HepG2 (cell line): ENCODE data around the gene GRIP2. TPM values are rescaled to one million over a fixed set of nuclear protein-coding genes. Genes with fewer than 3 reads are reported as not detected.

Experiments
- ATAC-seq: fragments of 200-7000 bp; cut with Tn5 transposase; 3 replicates; pipeline ENCODE4 v1.9.1; 2020; ENCODE audit warnings: mild to moderate bottlenecking, moderate library complexity
- BruUV-seq: library from RNA; stranded (reverse); fragments of 400-500 nt; replicated peaks from 2 replicates; lab custom pipeline; 2021; lab: Mats Ljungman, UMichigan
- CTCF ChIA-PET: fragments of 300-600 bp; formaldehyde crosslinking; extraction: SDS; loops from one replicate; lab custom pipeline; 2021; ENCODE audit warnings: low total read pairs, inconsistent platforms, low intra/inter-chr PET ratio; lab: Yijun Ruan, JAX
- POLR2A ChIA-PET: fragments of 350-600 bp; sonication (Branson Sonifier 250); formaldehyde crosslinking; loops from one replicate; lab custom pipeline; 2020; ENCODE audit warnings: antibody characterized with exemption, inconsistent platforms; lab: Yijun Ruan, JAX
- DNase-seq: peaks from one replicate; pipeline ENCODE4 v3.0.0-alpha.2; 2015; ENCODE audit warnings: low spot score
- FAIRE-seq: peaks from 3 replicates; lab custom pipeline; 2011; peaks lifted over from hg19 to GRCh38; lab: Jason Lieb, UNC
- H2AFZ ChIP-seq: one replicate; pipeline ENCODE4 v1.6.1; 2011; ENCODE audit warnings: low read length, inconsistent platforms
- H3K27ac ChIP-seq: fragments of 300-600 bp; 3 replicates; pipeline ENCODE4 v1.8.0; 2011; ENCODE audit warnings: mixed run types, mild to moderate bottlenecking, mixed read lengths, low read length, inconsistent platforms; ENCODE audit not compliant: insufficient read depth; ENCODE audit errors: extremely low read length
- H3K27me3 ChIP-seq, 2 experiments: fragments of 200-600 bp in 1 of 2; 2 replicates in 1 of 2; 3 replicates in 1 of 2; pipeline versions ENCODE4 v1.6.0 to v1.8.0; 2011; ENCODE audit warnings: low read length in 2 of 2, mild to moderate bottlenecking in 2 of 2, moderate library complexity in 2 of 2, inconsistent platforms in 1 of 2; ENCODE audit not compliant: insufficient read depth in 2 of 2, control insufficient read depth in 1 of 2
- H3K36me3 ChIP-seq, 2 experiments: fragments of 200-600 bp in 1 of 2; replicated peaks in 1 of 2; 2 replicates in 1 of 2; 3 replicates in 1 of 2; pipeline versions ENCODE4 v1.5.1 to v1.8.0; 2011; ENCODE audit warnings: low read length in 2 of 2, inconsistent platforms in 1 of 2; ENCODE audit not compliant: insufficient read depth in 2 of 2, control insufficient read depth in 1 of 2
- H3K4me1 ChIP-seq: 2 replicates; pipeline ENCODE4 v1.5.1; 2012; ENCODE audit warnings: low read length, inconsistent platforms; ENCODE audit not compliant: insufficient read depth
- H3K4me2 ChIP-seq: 2 replicates; pipeline ENCODE4 v1.6.0; 2011; ENCODE audit warnings: low read depth, low read length, inconsistent platforms
- H3K4me3 ChIP-seq, 3 experiments: fragments of 200-600 bp in 1 of 3; sonication (generic), shearing (Covaris generic) in 1 of 3; replicated peaks in 1 of 3; 2 replicates each; pipeline ENCODE4 v1.5.1; 2011 to 2016; ENCODE audit warnings: low read length in 3 of 3, inconsistent platforms in 2 of 3, low read depth in 2 of 3, mild to moderate bottlenecking in 2 of 3, control low read depth in 1 of 3, mixed read lengths in 1 of 3; ENCODE audit not compliant: insufficient read depth in 1 of 3
- H3K79me2 ChIP-seq: one replicate; pipeline ENCODE4 v1.6.1; 2011; ENCODE audit warnings: low read length, inconsistent platforms; ENCODE audit not compliant: insufficient read depth
- H3K9ac ChIP-seq: 2 replicates; pipeline ENCODE4 v1.6.0; 2011; ENCODE audit warnings: mild to moderate bottlenecking, low read depth, low read length, inconsistent platforms; ENCODE audit not compliant: insufficient read depth
- H3K9me3 ChIP-seq: 2 replicates; pipeline ENCODE4 v1.5.1; 2012; ENCODE audit warnings: mild to moderate bottlenecking, low read length
- H4K20me1 ChIP-seq: 2 replicates; pipeline ENCODE4 v1.6.0; 2011; ENCODE audit warnings: inconsistent platforms, mild to moderate bottlenecking, low read length, moderate library complexity; ENCODE audit not compliant: insufficient read depth
- HOXA7 ChIP-seq: sonication (generic); formaldehyde crosslinking; IDR thresholded peaks from 2 replicates; pipeline ENCODE4 v1.8.1; 2022; ENCODE audit warnings: mild to moderate bottlenecking, missing genetic modification reagents, moderate library complexity
- SALL1 ChIP-seq: sonication (generic); formaldehyde crosslinking; IDR thresholded peaks from 2 replicates; pipeline ENCODE4 v1.8.0; 2022; ENCODE audit warnings: mild to moderate bottlenecking, missing genetic modification reagents
- ZNF414 ChIP-seq: sonication (generic); formaldehyde crosslinking; IDR thresholded peaks from 2 replicates; pipeline ENCODE4 v1.5.0; 2020; ENCODE audit warnings: missing genetic modification reagents
- ZNF800 ChIP-seq: sonication (generic); formaldehyde crosslinking; IDR thresholded peaks from 2 replicates; pipeline ENCODE4 v1.4.0; 2020; ENCODE audit warnings: missing genetic modification reagents
- WGBS: methylation state at CpG from one replicate; pipeline ENCODE4 v1.1.6; 2017; ENCODE audit warnings: low lambda C conversion rate; 5-methylcytosine and 5-hydroxymethylcytosine counted together
- in situ Hi-C: cut with HindIII; loops from 2 replicates; pipeline ENCODE4 v1.10.0; 2017; ENCODE audit warnings: low pct_unique_long_range_greater_than_20kb; ENCODE audit not compliant: extremely low pct_ligation_motif_present
- intact Hi-C: fragments of 100-400 bp; cut with micrococcal nuclease; formaldehyde crosslinking; loops from one replicate; pipeline ENCODE4 v1.10.0; 2022; ENCODE audit not compliant: unreplicated experiment
- polyA plus RNA-seq, 8 experiments: library from polyadenylated mRNA; depleted of rRNA in 3 of 8; stranded (reverse) in 7 of 8; unstranded in 1 of 8; fragments of >200 nt; fragmentation: Illumina TruSeq in 4 of 8; extraction: Trizol in 4 of 8; gene quantifications; 2 replicates each; pipeline versions ENCODE4 v1.2.1 to v1.2.3, GENCODE V29; 2011 to 2016; ENCODE audit warnings: low read depth in 4 of 8, missing spikeins in 1 of 8, mixed read lengths in 1 of 8; ENCODE audit not compliant: insufficient read depth in 1 of 8
- total RNA-seq, 5 experiments: library from RNA; depleted of rRNA; stranded (reverse); fragments of >200 nt; fragmentation: Illumina TruSeq; extraction: Trizol; gene quantifications; 2 replicates each; pipeline ENCODE4 v1.2.3, GENCODE V29; 2016; ENCODE audit warnings: low read depth in 1 of 5

The GRIP2 gene
- total and polyA plus RNA-seq, 2 of the 13 experiments (the other 11 are each of a cell fraction or from before 2014, with no cell fraction given), result 0.11 to 0.24 TPM

- Histone ChIP-seq H3K4me1 (no peaks in the 10 kb centered on the region), H3K36me3 (peaks cover 19 to 62% of the 10 kb centered on the region in 2 experiments; a peak in 4 of 5 replicates), H3K4me2 (no peak overlapping the region), H4K20me1 (no peaks in the 10 kb centered on the region), H2AFZ (no peak overlapping the region), H3K27me3 (no peaks in the 10 kb centered on the region), H3K79me2 (no peaks in the 10 kb centered on the region), H3K4me3 (no peak overlapping the region), H3K9me3 (no peaks in the 10 kb centered on the region), H3K27ac (no peak overlapping the region), H3K9ac (no peak overlapping the region)
- CTCF ChIA-PET, result no interaction called here
- TF ChIP-seq ZNF414 (no peak), HOXA7 (CRISPR knock-in tag) (no peak)
- in situ Hi-C loops, result no loop called here
- no TSS peak for BruUV-seq
- 95% methylated on average over 7 of the region's 7 CpGs for WGBS
- intact Hi-C loops, result no loop called here
- POLR2A ChIA-PET, result no interaction called here
- ATAC-seq (no peak), FAIRE-seq (no peak), DNase-seq (no peak)
Observed at GRCh38 chr3:14475621-14476020, 64.5 kb downstream of the GRIP2 start.

GRCh38 chr3:14474363-14475081 lies 65.6 kb downstream of the GRIP2 start:
- CTCF ChIA-PET, result no interaction called here
- no peak overlapping the region for H3K4me3 ChIP-seq
- H3K9ac ChIP-seq, result no peak overlapping the region
- no peaks in the 10 kb centered on the region for H4K20me1 ChIP-seq
- no peak overlapping the region for H3K27ac ChIP-seq
- no peaks in the 10 kb centered on the region for H3K4me1 ChIP-seq
- BruUV-seq, result no TSS peak
- no peak overlapping the region for H2AFZ ChIP-seq
- no peak overlapping the region for H3K4me2 ChIP-seq
- H3K9me3 ChIP-seq, result no peaks in the 10 kb centered on the region
- no peak for TF ChIP-seq SALL1 (CRISPR knock-in tag)
- TF ChIP-seq ZNF800 (CRISPR knock-in tag), result no peak
- TF ChIP-seq, all 625 proteins: peak for 0
- DNase-seq, result no peak
- no peak for FAIRE-seq
- H3K36me3 ChIP-seq, result peaks cover 15 to 58% of the 10 kb centered on the region in 2 experiments; a peak in 4 of 5 replicates
- intact Hi-C loops (no loop called here), in situ Hi-C loops (no loop called here)
- 98% methylated on average over 10 of the region's 13 CpGs for WGBS
- no peaks in the 10 kb centered on the region for H3K27me3 ChIP-seq
- ATAC-seq, result no peak
- H3K79me2 ChIP-seq, result no peaks in the 10 kb centered on the region
- POLR2A ChIA-PET, result no interaction called here
